GM19035 (cell line): Measurements from ENCODE around the gene HSFX4.
"Not testable (repeated sequence)": the region's sequence is repeated elsewhere in the genome, so short reads cannot be mapped to it uniquely, and the experiment has no call there.

ENCODE experiments used
- ATAC-seq: cut with Tn5 transposase; IDR thresholded peaks from one replicate; pipeline ENCODE4 v1.9.1; 2021; ENCODE audit not compliant: unreplicated experiment

The HSFX4 gene

GRCh38 chrX:149929400-149929799 is at the start of gene HSFX4:
Gene HSFX4, plus strand, starts transcription at chrX:149929573. Its CDS starts 72 bp downstream, at chrX:149929645.
- ATAC-seq: not testable (repeated sequence)

DNA sequence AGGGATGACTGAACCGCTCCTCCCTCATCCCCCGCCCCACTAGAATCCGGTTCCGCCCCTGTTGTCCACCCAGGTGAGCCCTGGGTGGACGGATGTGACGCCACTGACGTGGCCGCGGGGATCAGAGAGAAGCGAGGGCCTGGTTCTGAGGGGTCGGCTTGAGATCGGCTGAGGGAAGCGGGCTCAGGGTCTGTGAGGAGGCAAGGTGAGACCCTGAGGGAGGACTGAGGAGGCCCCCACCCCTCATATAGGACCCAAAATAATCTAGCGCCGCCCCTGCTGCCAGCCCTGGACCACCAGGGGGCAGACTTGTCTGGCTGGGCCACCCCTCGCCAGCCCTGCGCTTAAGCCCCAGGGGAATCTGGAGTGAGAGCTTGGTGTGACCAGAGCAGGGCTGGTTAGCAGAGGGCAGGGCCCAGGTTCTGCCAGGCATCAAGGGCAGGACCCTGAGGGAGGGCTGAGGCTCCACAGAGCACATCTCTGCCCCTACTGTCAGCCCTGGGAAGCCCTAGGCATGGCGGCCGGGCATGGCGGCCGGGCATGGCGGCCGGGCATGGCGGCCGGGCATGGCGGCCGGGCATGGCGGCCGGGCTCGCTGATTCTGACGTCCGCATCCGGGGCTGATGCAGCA is 48.2 kb upstream of the HSFX4 start, which contains the start of gene MAGEA8:
MAGEA8 (plus strand) TSS at position 103 of the 631 bp plus-strand sequence. CDS start 3,090 bp downstream, outside the sequence.
- ATAC-seq: no peak

DNA sequence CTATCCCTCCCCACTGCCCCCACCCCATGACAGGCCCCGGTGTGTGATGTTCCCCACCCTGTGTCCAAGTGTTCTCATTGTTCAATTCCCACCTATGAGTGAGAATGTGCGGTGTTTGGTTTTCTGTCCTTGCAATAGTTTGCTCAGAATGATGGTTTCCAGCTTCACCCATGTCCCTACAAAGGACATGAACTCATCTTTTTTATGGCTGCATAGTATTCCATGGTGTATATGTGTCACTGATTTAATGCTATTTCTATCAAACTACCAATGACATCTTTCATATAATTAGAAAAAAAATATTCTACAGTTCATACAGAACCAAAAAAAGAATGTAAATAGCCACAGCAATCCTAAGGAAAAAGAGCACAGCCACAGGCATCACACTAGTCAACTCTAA is 38.5 kb upstream of the HSFX4 start:
- ATAC-seq: not testable (repeated sequence)

DNA sequence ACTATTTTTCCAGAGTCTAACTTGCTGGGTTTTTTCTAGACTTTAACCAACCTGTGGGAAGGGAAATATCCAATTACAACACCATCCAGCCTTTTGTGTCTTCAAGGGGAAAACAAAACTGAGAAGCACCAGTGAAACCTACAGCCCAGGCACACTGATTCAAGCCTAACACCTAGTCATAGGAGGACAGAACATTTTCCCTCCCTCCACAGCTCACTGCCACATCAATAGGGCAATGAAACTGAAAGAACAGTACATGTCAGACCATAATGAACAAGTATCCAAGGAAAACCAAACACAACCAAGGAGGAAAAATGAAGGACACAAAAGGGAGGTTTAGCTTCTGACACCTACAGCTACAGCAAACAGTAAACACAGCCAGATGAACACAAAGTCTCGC is 30.8 kb upstream of the HSFX4 start:
- no peak for ATAC-seq

DNA sequence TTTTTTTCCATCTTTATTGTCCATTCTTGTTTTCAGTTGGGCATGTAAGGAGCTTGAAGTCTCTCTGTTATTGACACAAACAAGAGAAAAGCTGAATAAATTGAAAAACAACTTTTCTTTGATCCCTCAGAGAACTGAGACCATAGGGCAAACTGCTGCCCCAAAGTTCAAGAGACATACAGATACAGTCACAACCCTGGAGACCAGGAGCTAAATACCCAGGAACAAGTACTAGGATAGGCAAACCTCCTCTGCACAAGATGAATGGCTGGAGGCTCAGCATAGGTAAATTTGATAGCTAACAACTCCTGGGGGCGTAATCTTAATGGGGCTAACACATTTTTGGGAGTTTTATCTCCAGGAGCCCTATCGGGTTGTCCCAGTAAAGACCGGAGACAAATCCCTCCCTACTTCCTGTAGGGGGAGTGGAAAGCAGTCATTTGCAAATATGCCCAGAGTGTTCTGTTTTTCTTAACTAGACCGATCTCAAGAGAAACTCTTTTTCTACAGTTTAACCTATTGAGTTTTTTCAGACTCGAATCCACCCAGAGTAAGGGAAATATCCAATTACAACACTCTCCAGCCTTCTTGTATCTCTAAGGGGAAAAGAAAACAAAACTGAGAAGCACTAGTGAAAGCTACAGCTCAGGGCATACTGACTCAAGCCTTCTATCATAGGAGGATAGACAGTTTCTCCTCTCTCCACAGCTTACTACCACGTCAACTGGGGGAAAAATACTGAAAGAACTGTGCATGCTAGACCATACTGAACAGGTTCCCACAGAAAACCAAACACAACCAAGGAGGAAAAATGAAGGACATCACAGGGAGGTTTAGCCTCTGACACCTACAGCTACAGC is 25.3 kb upstream of the HSFX4 start:
- peak; percentile 66 for ATAC-seq

DNA sequence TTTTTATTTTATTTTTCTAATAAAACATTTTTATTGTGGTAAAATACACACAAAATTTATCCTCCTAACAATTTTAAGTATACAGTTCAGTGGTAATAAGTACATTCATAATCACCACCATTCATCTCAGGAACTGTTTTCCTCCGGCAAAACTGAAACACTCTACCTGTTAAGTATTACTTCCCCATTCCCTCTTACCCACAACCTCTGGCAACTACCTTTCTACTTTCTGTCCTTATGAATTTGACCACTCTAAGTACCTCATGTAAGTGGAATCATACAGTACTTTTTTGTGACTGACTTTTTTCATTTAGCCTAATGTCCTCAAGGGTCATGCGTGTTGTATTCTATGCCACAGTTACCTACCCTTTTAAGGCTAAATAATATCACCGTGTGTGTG is 21.1 kb upstream of the HSFX4 start:
- ATAC-seq: peak; percentile 55

DNA sequence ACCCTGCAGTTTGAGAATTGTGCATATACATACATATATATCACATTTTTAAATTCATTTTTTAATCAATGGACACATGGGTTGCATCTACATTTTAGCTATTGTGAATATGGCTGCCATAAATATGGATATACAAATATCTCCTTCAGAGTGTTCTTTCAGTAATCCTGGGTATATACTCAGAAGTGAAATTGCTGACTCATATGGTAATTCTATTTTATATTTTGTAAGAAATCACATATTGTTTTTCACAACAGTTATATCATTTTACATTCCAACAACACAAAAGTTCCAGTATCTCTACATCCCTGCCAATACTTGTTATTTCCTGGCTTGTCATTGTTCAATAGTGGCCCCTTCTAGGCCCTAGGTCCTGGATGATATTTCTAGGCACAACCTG is 20.6 kb upstream of the HSFX4 start:
- ATAC-seq: peak; percentile 4

DNA sequence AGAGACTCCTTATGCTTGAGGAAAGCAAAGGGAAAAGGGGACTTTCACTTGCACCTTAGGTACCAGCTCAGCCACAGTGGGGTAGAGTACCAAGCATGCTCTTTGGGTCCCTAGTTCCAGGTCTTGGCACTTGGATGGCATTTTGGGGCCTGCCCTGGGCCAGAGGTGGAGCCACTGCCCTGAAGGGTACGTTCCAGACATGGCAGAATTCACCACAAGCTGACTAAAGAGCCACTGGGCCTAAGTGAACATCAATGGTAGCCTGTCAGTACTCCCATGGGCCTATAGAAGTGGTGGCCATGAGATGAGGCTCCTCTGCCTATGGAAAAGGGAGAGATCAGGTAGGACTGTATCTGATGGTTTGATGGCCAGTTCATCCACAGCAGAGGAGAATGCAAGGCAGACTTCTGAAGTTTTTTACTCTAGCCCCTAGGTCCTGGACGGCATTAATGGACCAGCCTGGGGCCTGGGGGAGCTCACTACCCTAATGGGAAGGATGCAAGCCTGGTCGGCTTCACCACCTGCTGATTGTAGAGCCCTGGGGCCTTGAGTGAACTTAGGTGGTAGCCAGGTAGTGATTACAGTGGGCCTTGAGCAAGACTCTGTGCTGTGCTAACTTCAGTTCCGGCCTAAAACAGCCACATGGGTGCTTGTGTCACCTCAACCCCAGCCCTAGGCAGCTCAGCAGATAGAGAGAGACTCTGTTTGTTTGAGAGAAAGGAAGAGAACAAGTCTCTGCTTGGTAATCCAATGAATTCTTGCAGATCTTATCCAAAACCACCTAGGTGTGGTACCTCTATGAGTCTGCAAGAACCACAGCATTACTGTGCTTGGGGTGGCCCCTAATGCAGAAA is 19.8 kb upstream of the HSFX4 start:
- no peak for ATAC-seq

GRCh38 chrX:149910178-149910695 is 19.1 kb upstream of the HSFX4 start:
- no peak for ATAC-seq

DNA sequence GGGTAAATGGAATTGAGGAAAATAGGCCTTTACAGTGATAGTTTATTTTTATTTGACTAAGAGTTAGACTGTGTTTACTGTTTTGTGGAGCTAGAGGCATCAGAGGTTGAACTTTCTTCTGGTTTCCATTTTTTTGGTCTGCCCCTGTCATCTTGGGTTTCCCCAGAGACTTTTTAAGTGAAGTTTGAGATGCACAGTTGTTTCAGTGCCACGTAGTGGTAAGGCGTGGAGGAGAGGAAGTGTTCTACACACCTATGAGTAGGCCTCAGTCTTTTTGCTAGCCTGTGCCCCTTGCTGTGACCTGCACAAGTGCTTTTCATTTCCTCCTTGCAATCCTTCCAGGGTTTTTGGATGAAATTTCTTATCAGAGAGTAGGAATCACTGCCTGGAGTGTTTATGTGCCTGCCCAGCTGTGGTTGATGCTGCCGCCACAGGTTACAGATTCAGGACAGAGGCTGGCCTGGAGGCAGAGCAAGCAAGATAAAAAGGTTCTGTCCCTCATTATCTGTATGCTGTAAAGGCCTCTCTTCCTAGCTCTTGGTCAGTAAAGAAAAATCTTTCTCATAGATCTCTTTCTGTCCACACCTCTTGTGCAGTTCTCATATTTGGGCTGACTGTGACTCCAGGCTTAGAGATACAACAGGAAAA is 12.5 kb upstream of the HSFX4 start:
- peak; percentile 83 for ATAC-seq

- not testable (repeated sequence) for ATAC-seq
These were observed 5.5 kb upstream of the HSFX4 start for GRCh38 chrX:149923836-149924235.

DNA sequence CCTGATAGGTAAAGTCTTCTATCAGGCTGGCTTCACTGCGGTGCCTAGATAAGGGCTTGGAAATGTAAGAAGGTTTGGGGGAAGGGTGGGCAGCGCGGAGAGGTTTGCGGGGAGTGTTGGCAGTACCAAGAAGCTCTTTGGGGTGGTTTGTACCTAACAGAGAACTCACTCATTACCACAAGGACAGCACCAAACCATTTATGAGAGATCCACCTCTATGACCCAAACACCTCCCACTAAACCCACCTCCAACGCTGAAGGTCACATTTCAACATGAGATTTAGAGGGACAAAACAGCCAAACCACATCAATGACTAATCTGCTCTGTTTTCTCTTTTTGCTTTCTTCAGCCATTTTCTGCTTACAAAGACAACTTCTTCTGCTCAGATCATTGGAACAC is 4.9 kb upstream of the HSFX4 start:
- ATAC-seq: not testable (repeated sequence)

GRCh38 chrX:149927245-149927963 is 2.0 kb upstream of the HSFX4 start:
- not testable (repeated sequence) for ATAC-seq

GRCh38 chrX:149927964-149928258 is 1.5 kb upstream of the HSFX4 start:
- not testable (repeated sequence) for ATAC-seq

DNA sequence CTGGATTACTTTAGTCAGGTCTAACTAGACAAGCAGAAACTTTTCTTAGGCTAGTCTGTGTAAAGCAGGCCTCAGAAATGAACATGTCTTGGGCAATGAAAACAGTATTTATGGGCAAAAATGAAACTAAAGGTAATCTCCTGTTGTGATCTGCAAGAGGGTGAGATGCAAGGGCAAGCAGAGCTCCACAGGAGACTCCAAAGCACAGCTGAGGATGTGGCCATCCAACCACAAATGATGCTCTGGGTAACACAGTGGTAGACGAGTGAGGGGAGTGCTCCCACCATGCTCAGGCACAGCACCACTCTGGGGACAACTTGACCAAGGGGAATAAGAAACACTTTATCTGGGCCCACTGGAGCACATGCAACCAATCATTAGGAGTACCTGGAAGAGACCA is 738 bp upstream of the HSFX4 start:
- not testable (repeated sequence) for ATAC-seq

GRCh38 chrX:149931355-149931754 is 2.0 kb downstream of the HSFX4 start:
- not testable (repeated sequence) for ATAC-seq

DNA sequence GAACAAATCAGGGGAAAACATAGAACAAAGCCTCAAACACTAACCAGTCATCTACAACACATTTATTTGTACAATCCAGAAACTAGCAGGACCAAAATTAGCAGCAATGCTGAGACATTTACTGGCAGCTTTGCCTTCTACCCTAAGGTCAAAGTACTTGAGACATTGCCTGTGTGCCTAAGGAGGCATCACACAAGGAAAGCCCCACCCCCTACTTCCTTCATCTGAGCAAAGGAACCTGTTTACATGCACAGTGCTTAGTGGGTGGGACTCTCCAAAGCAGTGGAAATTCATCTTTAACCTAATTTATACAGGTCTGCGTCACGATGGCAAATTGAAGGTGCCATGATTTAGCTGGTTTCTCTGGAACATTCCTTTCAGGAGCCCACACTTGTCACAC is 2.8 kb downstream of the HSFX4 start:
- not testable (repeated sequence) for ATAC-seq

DNA sequence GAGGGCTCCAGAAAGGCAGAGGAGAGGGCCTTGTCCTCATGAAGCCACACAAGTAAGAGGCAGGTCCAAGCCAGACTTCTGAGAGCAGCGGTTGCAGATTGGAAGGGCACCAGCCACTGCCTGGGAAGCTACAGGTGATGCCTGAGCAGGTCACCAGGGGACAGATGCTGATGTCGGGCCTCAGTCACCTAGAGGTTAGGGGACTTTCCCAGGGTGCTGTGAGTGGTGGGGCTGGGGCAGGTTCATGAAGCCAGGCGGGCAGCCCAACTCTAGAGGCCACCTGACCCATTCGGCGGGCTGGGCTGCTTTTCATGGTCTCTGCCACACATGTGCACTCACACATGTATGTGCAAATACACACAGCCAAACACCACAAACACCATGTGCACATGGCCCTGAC is 3.6 kb downstream of the HSFX4 start:
- ATAC-seq: not testable (repeated sequence)

DNA sequence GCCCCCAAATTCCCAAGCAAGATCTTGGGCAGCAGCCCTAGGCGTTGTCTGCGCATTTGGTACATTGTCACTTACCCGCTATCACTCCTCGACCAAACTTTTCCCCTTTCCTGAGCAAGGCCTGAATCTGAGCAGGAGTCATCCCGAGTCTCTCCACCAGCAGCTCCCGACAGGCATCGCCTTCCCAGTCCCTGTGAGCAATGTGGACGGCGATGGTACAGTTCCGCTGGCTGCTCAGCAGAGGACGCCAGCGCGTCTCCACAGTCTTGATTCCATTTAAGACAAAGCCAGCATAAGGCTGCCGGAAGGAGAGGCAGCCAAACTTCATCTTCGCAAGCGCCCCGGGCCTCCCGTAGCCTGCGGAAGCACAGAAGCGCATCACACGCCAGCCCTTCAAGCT is 4.2 kb downstream of the HSFX4 start:
- not testable (repeated sequence) for ATAC-seq

- ATAC-seq: not testable (repeated sequence)
These were observed 8.0 kb downstream of the HSFX4 start for GRCh38 chrX:149937328-149937727.
